CD4-positive, alpha-beta T cell treated with Interleukin-4 for 1 hour (primary cell): ENCODE data around the gene ZNF174.

Experiments
- DNase-seq, 2 donors: peaks; one replicate each; pipeline ENCODE4 v3.0.0-alpha.2; 2020 to 2022

Gene ZNF174

GRCh38 chr16:3400779-3401688 lies at the start of gene ZNF174, which contains the start of gene ZSCAN32:
ZNF174 (plus strand) TSS chr16:3401215; CDS start chr16:3402005, 790 bp downstream.
ZSCAN32 (minus strand) TSS chr16:3401004; CDS start chr16:3397557, 3,447 bp downstream.
- peak; percentile 99 for DNase-seq

GRCh38 chr16:3355589-3355988 lies 45.4 kb upstream of the ZNF174 start, which contains the start of gene OR2C1:
OR2C1 (plus strand) TSS chr16:3355889; CDS start chr16:3355941, 52 bp downstream.
- no peak for DNase-seq

GRCh38 chr16:3356118-3356517 lies 44.9 kb upstream of the ZNF174 start:
- no peak for DNase-seq

- DNase-seq: no peak
These were observed 42.1 kb upstream of the ZNF174 start for GRCh38 chr16:3358871-3359270.

- DNase-seq: no peak
These were observed 38.1 kb upstream of the ZNF174 start for GRCh38 chr16:3362931-3363330.

GRCh38 chr16:3363793-3364192 lies 37.2 kb upstream of the ZNF174 start:
- no peak for DNase-seq

GRCh38 chr16:3364774-3365427 lies 36.1 kb upstream of the ZNF174 start:
- peak; percentile 91 to 92 for DNase-seq

GRCh38 chr16:3369073-3369472 lies 31.9 kb upstream of the ZNF174 start:
- no peak for DNase-seq

GRCh38 chr16:3375680-3376079 lies 25.3 kb upstream of the ZNF174 start:
- no peak for DNase-seq

- DNase-seq: no peak
These were observed 23.1 kb upstream of the ZNF174 start for GRCh38 chr16:3377917-3378316.

GRCh38 chr16:3383045-3383448 lies 18.0 kb upstream of the ZNF174 start:
- no peak for DNase-seq

GRCh38 chr16:3388325-3388724 lies 12.7 kb upstream of the ZNF174 start:
- no peak for DNase-seq

GRCh38 chr16:3389663-3390338 lies 11.2 kb upstream of the ZNF174 start:
- no peak for DNase-seq

GRCh38 chr16:3400446-3400778 lies 603 bp upstream of the ZNF174 start:
- no peak for DNase-seq

- peak in 1 of 2 donors; percentile 2 for DNase-seq
These were observed 843 bp downstream of the ZNF174 start for GRCh38 chr16:3401719-3402397.

GRCh38 chr16:3408561-3409197 lies 7.7 kb downstream of the ZNF174 start:
- no peak for DNase-seq

- DNase-seq: no peak
These were observed 12.8 kb downstream of the ZNF174 start for GRCh38 chr16:3413730-3414379.

- DNase-seq: peak; percentile 53 to 59
These were observed 30.8 kb downstream of the ZNF174 start for GRCh38 chr16:3431779-3432219.

- DNase-seq: no peak
These were observed 33.4 kb downstream of the ZNF174 start for GRCh38 chr16:3434373-3434772.

- no peak for DNase-seq
These were observed 38.6 kb downstream of the ZNF174 start for GRCh38 chr16:3439637-3440036.
